GM12891 (cell line): ENCODE results near the gene PTPRN2.

Experiments used
- PAX5 ChIP-seq: IDR thresholded peaks from 2 replicates; pipeline ENCODE4 v1.6.1; 2011; ENCODE audit warnings: low read length, moderate library complexity, mild to moderate bottlenecking; ENCODE audit not compliant: insufficient read depth, severe bottlenecking
- POLR2A ChIP-seq: IDR thresholded peaks from 2 replicates; pipeline ENCODE4 v1.6.1; 2011; ENCODE audit warnings: low read depth, low read length, control low read depth
- POLR2AphosphoS5 ChIP-seq: IDR thresholded peaks from 2 replicates; pipeline ENCODE4 v1.6.1; 2011; ENCODE audit warnings: low read depth, low read length, control low read depth
- SPI1 ChIP-seq: IDR thresholded peaks from 2 replicates; pipeline ENCODE4 v1.6.1; 2011; ENCODE audit warnings: low read depth, low read length, control low read depth
- TAF1 ChIP-seq: IDR thresholded peaks from 2 replicates; pipeline ENCODE4 v1.6.1; 2011; ENCODE audit warnings: low read depth, low read length, control low read depth

- no peak for TF ChIP-seq POLR2AphosphoS5
- no peak for TF ChIP-seq POLR2A
- TF ChIP-seq PAX5, result no peak
- no peak for TF ChIP-seq SPI1
- no peak for TF ChIP-seq TAF1
Measured at GRCh38 chr7:158308001-158308400, 279.6 kb downstream of the PTPRN2 start.
